Loucy (cell line): ENCODE measurements around the gene ATG2A.

Experiments used
- H2AFZ ChIP-seq: fragments of 200-600 bp; sonication (generic); 2 replicates; pipeline ENCODE4 v1.6.0; 2016; ENCODE audit warnings: antibody characterized with exemption, mild to moderate bottlenecking, low read length, moderate library complexity
- H3F3A ChIP-seq: fragments of 200-600 bp; 2 replicates; pipeline ENCODE4 v1.6.0; 2016; ENCODE audit warnings: antibody characterized with exemption, low read depth, mild to moderate bottlenecking
- H3K27me3 ChIP-seq: fragments of 200-600 bp; sonication (generic); 2 replicates; pipeline ENCODE4 v1.6.1; 2014; ENCODE audit warnings: low read length, mild to moderate bottlenecking; ENCODE audit not compliant: insufficient read depth, poor library complexity, severe bottlenecking
- H3K36me3 ChIP-seq: fragments of 200-600 bp; sonication (generic); 2 replicates; pipeline ENCODE4 v1.6.1; 2016; ENCODE audit warnings: low read length; ENCODE audit not compliant: insufficient read depth
- H3K4me1 ChIP-seq: fragments of 200-600 bp; sonication (generic); 2 replicates; pipeline ENCODE4 v1.5.1; 2014; ENCODE audit warnings: low read length, mild to moderate bottlenecking; ENCODE audit not compliant: insufficient read depth, poor library complexity, severe bottlenecking
- H3K4me2 ChIP-seq: fragments of 200-600 bp; sonication (generic); 2 replicates; pipeline ENCODE4 v1.6.0; 2014; ENCODE audit warnings: antibody characterized with exemption, low read length, low read depth, mild to moderate bottlenecking; ENCODE audit not compliant: poor library complexity, severe bottlenecking
- H3K4me3 ChIP-seq: fragments of 200-600 bp; sonication (generic); 2 replicates; pipeline ENCODE4 v1.5.1; 2014; ENCODE audit warnings: low read length, mild to moderate bottlenecking, mixed read lengths; ENCODE audit not compliant: poor library complexity, severe bottlenecking
- H3K79me2 ChIP-seq: fragments of 200-600 bp; sonication (generic); 2 replicates; pipeline ENCODE4 v1.6.1; 2014; ENCODE audit warnings: low read length; ENCODE audit not compliant: insufficient read depth
- H3K9ac ChIP-seq: fragments of 200-600 bp; sonication (generic); 2 replicates; pipeline ENCODE4 v1.6.0; 2014; ENCODE audit warnings: mild to moderate bottlenecking, low read depth, low read length, moderate library complexity; ENCODE audit not compliant: poor library complexity, severe bottlenecking
- H3K9me2 ChIP-seq: fragments of 200-600 bp; sonication (generic); replicated peaks from 2 replicates; pipeline ENCODE4 v1.6.1; 2016; ENCODE audit warnings: low read depth, low read length, mixed read lengths
- H3K9me3 ChIP-seq: fragments of 200-600 bp; sonication (generic); 2 replicates; pipeline ENCODE4 v1.6.1; 2014; ENCODE audit warnings: mild to moderate bottlenecking, antibody characterized with exemption, low read length, low read depth; ENCODE audit not compliant: insufficient read depth
- H4K20me1 ChIP-seq: fragments of 200-600 bp; sonication (generic); 2 replicates; pipeline ENCODE4 v1.6.0; 2014; ENCODE audit warnings: antibody characterized with exemption, low read length, mild to moderate bottlenecking; ENCODE audit not compliant: insufficient read depth, poor library complexity, severe bottlenecking
- EZH2phosphoT487 ChIP-seq: fragments of 200-600 bp; IDR thresholded peaks from 2 replicates; pipeline ENCODE4 v1.6.1; 2018; ENCODE audit warnings: antibody characterized with exemption, mild to moderate bottlenecking, moderate library complexity, borderline replicate concordance
- TF ChIP-seq, protein P1 (sequence below): fragments of 200-600 bp; sonication (generic); conservative IDR thresholded peaks from 2 replicates; pipeline ENCODE4 v1.5.1; 2014; ENCODE audit warnings: mild to moderate bottlenecking, antibody characterized with exemption, low read length

ATG2A gene

DNA sequence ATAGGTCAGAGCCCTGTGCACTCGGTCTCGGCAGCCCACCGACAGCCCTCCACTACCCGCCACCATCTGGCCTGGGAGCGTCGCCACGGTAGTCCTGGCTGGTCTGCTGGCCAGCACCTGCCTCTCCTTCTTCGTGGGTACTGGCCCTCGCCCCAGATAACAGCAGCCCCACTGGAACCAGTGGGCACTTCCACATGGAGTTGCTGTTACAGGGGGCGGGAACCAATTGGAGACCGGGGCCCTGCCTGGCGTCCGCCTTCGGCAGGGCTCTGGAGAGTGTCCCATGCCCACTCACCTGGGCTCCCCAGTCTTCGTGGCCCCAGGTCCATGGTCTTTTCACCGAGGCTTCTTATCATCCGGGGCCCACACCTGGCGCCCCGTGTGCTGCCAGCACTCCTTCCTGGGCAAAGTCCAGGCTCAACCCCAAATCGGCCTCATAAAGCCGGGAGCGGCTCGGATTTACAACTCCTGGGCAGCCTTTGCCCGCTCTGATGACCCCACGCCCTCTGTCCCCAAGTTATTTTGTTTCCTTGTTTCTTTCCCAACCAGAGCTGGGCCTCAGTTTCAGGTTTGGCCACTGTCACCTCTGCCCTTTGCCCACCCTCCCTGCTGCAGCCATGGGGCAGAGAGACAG is 25.7 kb downstream of the ATG2A start:
- H3K9ac ChIP-seq = no peak overlapping the region
- no peak overlapping the region for H3K4me2 ChIP-seq
- H3K4me1 ChIP-seq = peaks cover 11% of the 10 kb centered on the region
- H3K9me2 ChIP-seq = no peaks in the 10 kb centered on the region
- no peaks in the 10 kb centered on the region for H3K27me3 ChIP-seq
- H4K20me1 ChIP-seq = no peaks in the 10 kb centered on the region
- TF ChIP-seq, protein P1, sequence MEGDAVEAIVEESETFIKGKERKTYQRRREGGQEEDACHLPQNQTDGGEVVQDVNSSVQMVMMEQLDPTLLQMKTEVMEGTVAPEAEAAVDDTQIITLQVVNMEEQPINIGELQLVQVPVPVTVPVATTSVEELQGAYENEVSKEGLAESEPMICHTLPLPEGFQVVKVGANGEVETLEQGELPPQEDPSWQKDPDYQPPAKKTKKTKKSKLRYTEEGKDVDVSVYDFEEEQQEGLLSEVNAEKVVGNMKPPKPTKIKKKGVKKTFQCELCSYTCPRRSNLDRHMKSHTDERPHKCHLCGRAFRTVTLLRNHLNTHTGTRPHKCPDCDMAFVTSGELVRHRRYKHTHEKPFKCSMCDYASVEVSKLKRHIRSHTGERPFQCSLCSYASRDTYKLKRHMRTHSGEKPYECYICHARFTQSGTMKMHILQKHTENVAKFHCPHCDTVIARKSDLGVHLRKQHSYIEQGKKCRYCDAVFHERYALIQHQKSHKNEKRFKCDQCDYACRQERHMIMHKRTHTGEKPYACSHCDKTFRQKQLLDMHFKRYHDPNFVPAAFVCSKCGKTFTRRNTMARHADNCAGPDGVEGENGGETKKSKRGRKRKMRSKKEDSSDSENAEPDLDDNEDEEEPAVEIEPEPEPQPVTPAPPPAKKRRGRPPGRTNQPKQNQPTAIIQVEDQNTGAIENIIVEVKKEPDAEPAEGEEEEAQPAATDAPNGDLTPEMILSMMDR = no peak
- TF ChIP-seq EZH2phosphoT487 = no peak
- no peak overlapping the region for H3K4me3 ChIP-seq
- H3F3A ChIP-seq = no peaks in the 10 kb centered on the region
- H3K79me2 ChIP-seq = no peaks in the 10 kb centered on the region
- no peak overlapping the region for H2AFZ ChIP-seq
- no peaks in the 10 kb centered on the region for H3K36me3 ChIP-seq
- no peaks in the 10 kb centered on the region for H3K9me3 ChIP-seq

DNA sequence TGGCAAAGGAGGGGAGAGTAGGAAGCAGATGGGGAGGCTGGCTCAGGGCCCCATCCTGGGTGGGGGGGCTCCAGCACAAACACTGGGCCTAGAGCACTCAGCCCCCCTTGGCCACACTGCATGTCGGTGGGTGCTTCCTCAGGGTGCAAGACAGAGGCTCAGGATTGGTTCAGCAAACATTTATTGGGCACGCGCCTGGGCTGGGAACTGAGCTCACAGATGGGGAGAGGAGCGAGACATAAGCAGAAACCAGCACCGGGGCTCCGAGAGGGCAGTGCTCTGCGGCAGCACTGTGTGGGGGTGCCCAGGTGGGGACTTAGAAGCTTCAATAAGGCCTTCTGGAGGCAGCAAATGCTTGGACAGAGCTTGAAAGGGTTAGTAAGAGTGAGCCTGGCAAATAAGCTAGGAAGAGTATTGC is 26.5 kb downstream of the ATG2A start:
- no peaks in the 10 kb centered on the region for H4K20me1 ChIP-seq
- no peaks in the 10 kb centered on the region for H3K27me3 ChIP-seq
- no peaks in the 10 kb centered on the region for H3K36me3 ChIP-seq
- peaks cover 11% of the 10 kb centered on the region for H3K4me1 ChIP-seq
- H2AFZ ChIP-seq = no peak overlapping the region
- H3K4me2 ChIP-seq = no peak overlapping the region
- H3K9me3 ChIP-seq = no peaks in the 10 kb centered on the region
- no peak overlapping the region for H3K9ac ChIP-seq
- no peak overlapping the region for H3K4me3 ChIP-seq
- no peaks in the 10 kb centered on the region for H3K79me2 ChIP-seq
- no peaks in the 10 kb centered on the region for H3K9me2 ChIP-seq
- TF ChIP-seq, protein P1 = no peak
- no peak for TF ChIP-seq EZH2phosphoT487
- H3F3A ChIP-seq = no peaks in the 10 kb centered on the region

GRCh38 chr11:64888729-64889511 is 28.1 kb downstream of the ATG2A start:
- H3K79me2 ChIP-seq = no peaks in the 10 kb centered on the region
- H3K4me1 ChIP-seq = peaks cover 11% of the 10 kb centered on the region
- no peak overlapping the region for H3K9ac ChIP-seq
- no peaks in the 10 kb centered on the region for H3K36me3 ChIP-seq
- no peaks in the 10 kb centered on the region for H3K27me3 ChIP-seq
- H2AFZ ChIP-seq = no peak overlapping the region
- H3K4me3 ChIP-seq = no peak overlapping the region
- no peaks in the 10 kb centered on the region for H3F3A ChIP-seq
- H3K9me2 ChIP-seq = no peaks in the 10 kb centered on the region
- TF ChIP-seq EZH2phosphoT487 = no peak
- TF ChIP-seq, protein P1 = no peak
- H3K9me3 ChIP-seq = no peaks in the 10 kb centered on the region
- no peaks in the 10 kb centered on the region for H4K20me1 ChIP-seq
- H3K4me2 ChIP-seq = no peak overlapping the region
